ENCODE results near the gene SLC1A7.

SLC1A7 gene

GRCh38 chr1:53076721-53077598, 65.5 kb downstream of the SLC1A7 start:
- Histone ChIP-seq H3K27me3 (ENCODE audit: low read length) (no peaks in the 10 kb centered on the region), H3K79me2 (ENCODE audit: insufficient read depth, low read length) (no peaks in the 10 kb centered on the region), H4K20me1 (ENCODE audit: low read depth, low read length) (no peaks in the 10 kb centered on the region), H2AFZ (ENCODE audit: low read depth, low read length, severe bottlenecking) (no peak overlapping the region), H3K9ac (ENCODE audit: low read length) (no peak overlapping the region), H3K9me3 (ENCODE audit: insufficient read depth, low read length) (no peaks in the 10 kb centered on the region), H3K36me3 (ENCODE audit: low read length) (no peaks in the 10 kb centered on the region), H3K4me2 (ENCODE audit: low read depth, low read length, poor library complexity, severe bottlenecking) (no peak overlapping the region), H3K4me3 (ENCODE audit: insufficient read depth, low read length, poor library complexity, severe bottlenecking) (no peak overlapping the region), H3K27ac (ENCODE audit: low read depth, low read length) (no peak overlapping the region), H3K9me2 (replicated peaks; ENCODE audit: insufficient read depth, low read length) (no peaks in the 10 kb centered on the region), H3F3A (ENCODE audit: insufficient read depth) (no peaks in the 10 kb centered on the region)
- TF ChIP-seq CTCF (IDR thresholded peaks at IDR 0.05; ENCODE audit: insufficient read depth, low read length, poor library complexity, severe bottlenecking): no peak
- no peak for TF ChIP-seq EZH2phosphoT487 (conservative IDR thresholded peaks at IDR 0.05; ENCODE audit: low read length)

- H3K27ac ChIP-seq (ENCODE audit: low read depth, low read length): no peak overlapping the region
- no peaks in the 10 kb centered on the region for H3K9me3 ChIP-seq (ENCODE audit: insufficient read depth, low read length)
- H3K9me2 ChIP-seq (replicated peaks; ENCODE audit: insufficient read depth, low read length): no peaks in the 10 kb centered on the region
- H3K27me3 ChIP-seq (ENCODE audit: low read length): no peaks in the 10 kb centered on the region
- no peaks in the 10 kb centered on the region for H3K36me3 ChIP-seq (ENCODE audit: low read length)
- no peaks in the 10 kb centered on the region for H3F3A ChIP-seq (ENCODE audit: insufficient read depth)
- H2AFZ ChIP-seq (ENCODE audit: low read depth, low read length, severe bottlenecking): no peak overlapping the region
- no peaks in the 10 kb centered on the region for H4K20me1 ChIP-seq (ENCODE audit: low read depth, low read length)
- H3K4me2 ChIP-seq (ENCODE audit: low read depth, low read length, poor library complexity, severe bottlenecking): no peak overlapping the region
- H3K79me2 ChIP-seq (ENCODE audit: insufficient read depth, low read length): no peaks in the 10 kb centered on the region
- TF ChIP-seq CTCF (IDR thresholded peaks at IDR 0.05; ENCODE audit: insufficient read depth, low read length, poor library complexity, severe bottlenecking) (no peak), EZH2phosphoT487 (conservative IDR thresholded peaks at IDR 0.05; ENCODE audit: low read length) (no peak)
- H3K9ac ChIP-seq (ENCODE audit: low read length): no peak overlapping the region
- no peak overlapping the region for H3K4me3 ChIP-seq (ENCODE audit: insufficient read depth, low read length, poor library complexity, severe bottlenecking)
These were observed 66.3 kb downstream of the SLC1A7 start for GRCh38 chr1:53076165-53076564.

GRCh38 chr1:53075761-53076163, 66.7 kb downstream of the SLC1A7 start:
- no peaks in the 10 kb centered on the region for H3K36me3 ChIP-seq (ENCODE audit: low read length)
- no peaks in the 10 kb centered on the region for H3K9me2 ChIP-seq (replicated peaks; ENCODE audit: insufficient read depth, low read length)
- H3K27me3 ChIP-seq (ENCODE audit: low read length): no peaks in the 10 kb centered on the region
- H3F3A ChIP-seq (ENCODE audit: insufficient read depth): no peaks in the 10 kb centered on the region
- H2AFZ ChIP-seq (ENCODE audit: low read depth, low read length, severe bottlenecking): no peak overlapping the region
- TF ChIP-seq CTCF (IDR thresholded peaks at IDR 0.05; ENCODE audit: insufficient read depth, low read length, poor library complexity, severe bottlenecking) (no peak), EZH2phosphoT487 (conservative IDR thresholded peaks at IDR 0.05; ENCODE audit: low read length) (no peak)
- H3K9ac ChIP-seq (ENCODE audit: low read length): no peak overlapping the region
- no peak overlapping the region for H3K27ac ChIP-seq (ENCODE audit: low read depth, low read length)
- no peaks in the 10 kb centered on the region for H4K20me1 ChIP-seq (ENCODE audit: low read depth, low read length)
- no peak overlapping the region for H3K4me2 ChIP-seq (ENCODE audit: low read depth, low read length, poor library complexity, severe bottlenecking)
- no peak overlapping the region for H3K4me3 ChIP-seq (ENCODE audit: insufficient read depth, low read length, poor library complexity, severe bottlenecking)
- H3K79me2 ChIP-seq (ENCODE audit: insufficient read depth, low read length): no peaks in the 10 kb centered on the region
- H3K9me3 ChIP-seq (ENCODE audit: insufficient read depth, low read length): no peaks in the 10 kb centered on the region
